ENCODE measurements around the gene CLCN6. TPM values are rescaled to one million over a fixed set of nuclear protein-coding genes. Genes with fewer than 3 reads are reported as not detected.

CLCN6 gene
- total and polyA plus RNA-seq, 2 of the 13 experiments (the other 11 are each of a cell fraction or from before 2014, with no cell fraction given) = 14.9 to 19.3 TPM

DNA sequence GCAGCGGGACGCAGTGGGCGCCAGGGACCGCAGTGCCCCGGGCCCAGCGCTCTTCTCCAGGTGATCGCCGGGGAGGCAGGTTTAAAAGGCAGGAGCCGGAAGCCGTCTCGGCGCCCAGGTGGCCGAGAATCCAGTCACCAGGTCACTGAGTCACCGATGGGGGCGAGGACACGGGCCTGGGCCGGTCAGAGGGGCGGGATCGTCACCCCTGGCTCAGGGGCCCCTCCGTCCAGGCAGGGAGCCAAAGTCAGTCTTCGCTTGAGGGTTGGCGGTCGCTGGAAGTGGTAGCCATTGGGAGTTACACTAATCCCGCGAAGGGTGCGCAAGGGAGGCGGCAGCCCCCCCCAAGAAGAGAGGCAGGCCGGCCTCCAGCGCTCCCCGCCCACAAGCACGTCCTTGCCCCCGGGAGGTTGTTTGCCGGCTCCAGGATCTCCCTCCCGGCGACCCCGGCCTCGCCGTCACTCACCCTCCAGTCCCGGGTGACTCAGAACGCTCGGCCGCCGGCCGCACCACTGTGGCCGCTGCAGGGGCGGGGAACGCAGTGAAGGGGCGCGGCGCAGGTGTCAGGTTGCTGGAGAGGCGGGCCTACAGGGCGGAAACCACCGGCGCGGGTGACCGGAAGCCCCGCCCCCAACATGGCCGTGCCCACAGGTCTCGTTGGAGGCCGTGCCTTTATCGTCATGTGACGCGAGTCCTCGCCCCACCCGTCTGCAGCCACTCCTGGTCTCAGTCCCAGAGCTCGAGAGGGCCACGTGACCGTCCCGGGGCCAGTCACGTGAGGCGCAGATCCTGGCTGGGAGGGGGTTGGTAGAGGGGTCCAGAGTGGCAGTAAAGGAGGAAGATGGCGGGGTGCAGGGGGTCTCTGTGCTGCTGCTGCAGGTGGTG, at the start of gene CLCN6, which contains the start of gene MTHFR (continued):
- TF ChIP-seq, protein P1, sequence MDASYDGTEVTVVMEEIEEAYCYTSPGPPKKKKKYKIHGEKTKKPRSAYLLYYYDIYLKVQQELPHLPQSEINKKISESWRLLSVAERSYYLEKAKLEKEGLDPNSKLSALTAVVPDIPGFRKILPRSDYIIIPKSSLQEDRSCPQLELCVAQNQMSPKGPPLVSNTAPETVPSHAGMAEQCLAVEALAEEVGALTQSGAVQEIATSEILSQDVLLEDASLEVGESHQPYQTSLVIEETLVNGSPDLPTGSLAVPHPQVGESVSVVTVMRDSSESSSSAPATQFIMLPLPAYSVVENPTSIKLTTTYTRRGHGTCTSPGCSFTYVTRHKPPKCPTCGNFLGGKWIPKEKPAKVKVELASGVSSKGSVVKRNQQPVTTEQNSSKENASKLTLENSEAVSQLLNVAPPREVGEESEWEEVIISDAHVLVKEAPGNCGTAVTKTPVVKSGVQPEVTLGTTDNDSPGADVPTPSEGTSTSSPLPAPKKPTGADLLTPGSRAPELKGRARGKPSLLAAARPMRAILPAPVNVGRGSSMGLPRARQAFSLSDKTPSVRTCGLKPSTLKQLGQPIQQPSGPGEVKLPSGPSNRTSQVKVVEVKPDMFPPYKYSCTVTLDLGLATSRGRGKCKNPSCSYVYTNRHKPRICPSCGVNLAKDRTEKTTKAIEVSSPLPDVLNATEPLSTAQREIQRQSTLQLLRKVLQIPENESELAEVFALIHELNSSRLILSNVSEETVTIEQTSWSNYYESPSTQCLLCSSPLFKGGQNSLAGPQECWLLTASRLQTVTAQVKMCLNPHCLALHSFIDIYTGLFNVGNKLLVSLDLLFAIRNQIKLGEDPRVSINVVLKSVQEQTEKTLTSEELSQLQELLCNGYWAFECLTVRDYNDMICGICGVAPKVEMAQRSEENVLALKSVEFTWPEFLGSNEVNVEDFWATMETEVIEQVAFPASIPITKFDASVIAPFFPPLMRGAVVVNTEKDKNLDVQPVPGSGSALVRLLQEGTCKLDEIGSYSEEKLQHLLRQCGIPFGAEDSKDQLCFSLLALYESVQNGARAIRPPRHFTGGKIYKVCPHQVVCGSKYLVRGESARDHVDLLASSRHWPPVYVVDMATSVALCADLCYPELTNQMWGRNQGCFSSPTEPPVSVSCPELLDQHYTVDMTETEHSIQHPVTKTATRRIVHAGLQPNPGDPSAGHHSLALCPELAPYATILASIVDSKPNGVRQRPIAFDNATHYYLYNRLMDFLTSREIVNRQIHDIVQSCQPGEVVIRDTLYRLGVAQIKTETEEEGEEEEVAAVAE (CRISPR knock-in tag; IDR thresholded peaks at IDR 0.05; ENCODE audit: borderline replicate concordance) = no peak; the same call in 1 of the 2 replicates
- TF ChIP-seq NCOR1 (IDR thresholded peaks at IDR 0.05; ENCODE audit: borderline replicate concordance, low read length) (peak; percentile 62; the same call in 1 of the 2 replicates), ZBTB46 (CRISPR knock-in tag; IDR thresholded peaks at IDR 0.05; ENCODE audit: borderline replicate concordance) (no peak), ZBTB8A (CRISPR knock-in tag; IDR thresholded peaks at IDR 0.05; ENCODE audit: borderline replicate concordance, low read depth) (no peak), PCBP2 (optimal IDR thresholded peaks at IDR 0.05; ENCODE audit: low read depth, low read length, poor library complexity, severe bottlenecking) (no peak), ZEB1 (IDR thresholded peaks at IDR 0.05; ENCODE audit: insufficient replicate concordance, low read depth) (peak; percentile 93), TRIM24 (CRISPR knock-in tag; IDR thresholded peaks at IDR 0.05) (no peak), ZNF235 (CRISPR knock-in tag; IDR thresholded peaks at IDR 0.05; ENCODE audit: borderline replicate concordance) (no peak; the same call in 1 of the 2 replicates), ZNF607 (CRISPR knock-in tag; IDR thresholded peaks at IDR 0.05; ENCODE audit: borderline replicate concordance) (peak; percentile 70), ZKSCAN5 (CRISPR knock-in tag; IDR thresholded peaks at IDR 0.05) (no peak), ZNF124 (CRISPR knock-in tag; IDR thresholded peaks at IDR 0.05) (no peak), PATZ1 (CRISPR knock-in tag; IDR thresholded peaks at IDR 0.05) (peak; percentile 92), ZNF530 (CRISPR knock-in tag; IDR thresholded peaks at IDR 0.05; ENCODE audit: low read depth) (no peak)
- TF ChIP-seq, protein P2, sequence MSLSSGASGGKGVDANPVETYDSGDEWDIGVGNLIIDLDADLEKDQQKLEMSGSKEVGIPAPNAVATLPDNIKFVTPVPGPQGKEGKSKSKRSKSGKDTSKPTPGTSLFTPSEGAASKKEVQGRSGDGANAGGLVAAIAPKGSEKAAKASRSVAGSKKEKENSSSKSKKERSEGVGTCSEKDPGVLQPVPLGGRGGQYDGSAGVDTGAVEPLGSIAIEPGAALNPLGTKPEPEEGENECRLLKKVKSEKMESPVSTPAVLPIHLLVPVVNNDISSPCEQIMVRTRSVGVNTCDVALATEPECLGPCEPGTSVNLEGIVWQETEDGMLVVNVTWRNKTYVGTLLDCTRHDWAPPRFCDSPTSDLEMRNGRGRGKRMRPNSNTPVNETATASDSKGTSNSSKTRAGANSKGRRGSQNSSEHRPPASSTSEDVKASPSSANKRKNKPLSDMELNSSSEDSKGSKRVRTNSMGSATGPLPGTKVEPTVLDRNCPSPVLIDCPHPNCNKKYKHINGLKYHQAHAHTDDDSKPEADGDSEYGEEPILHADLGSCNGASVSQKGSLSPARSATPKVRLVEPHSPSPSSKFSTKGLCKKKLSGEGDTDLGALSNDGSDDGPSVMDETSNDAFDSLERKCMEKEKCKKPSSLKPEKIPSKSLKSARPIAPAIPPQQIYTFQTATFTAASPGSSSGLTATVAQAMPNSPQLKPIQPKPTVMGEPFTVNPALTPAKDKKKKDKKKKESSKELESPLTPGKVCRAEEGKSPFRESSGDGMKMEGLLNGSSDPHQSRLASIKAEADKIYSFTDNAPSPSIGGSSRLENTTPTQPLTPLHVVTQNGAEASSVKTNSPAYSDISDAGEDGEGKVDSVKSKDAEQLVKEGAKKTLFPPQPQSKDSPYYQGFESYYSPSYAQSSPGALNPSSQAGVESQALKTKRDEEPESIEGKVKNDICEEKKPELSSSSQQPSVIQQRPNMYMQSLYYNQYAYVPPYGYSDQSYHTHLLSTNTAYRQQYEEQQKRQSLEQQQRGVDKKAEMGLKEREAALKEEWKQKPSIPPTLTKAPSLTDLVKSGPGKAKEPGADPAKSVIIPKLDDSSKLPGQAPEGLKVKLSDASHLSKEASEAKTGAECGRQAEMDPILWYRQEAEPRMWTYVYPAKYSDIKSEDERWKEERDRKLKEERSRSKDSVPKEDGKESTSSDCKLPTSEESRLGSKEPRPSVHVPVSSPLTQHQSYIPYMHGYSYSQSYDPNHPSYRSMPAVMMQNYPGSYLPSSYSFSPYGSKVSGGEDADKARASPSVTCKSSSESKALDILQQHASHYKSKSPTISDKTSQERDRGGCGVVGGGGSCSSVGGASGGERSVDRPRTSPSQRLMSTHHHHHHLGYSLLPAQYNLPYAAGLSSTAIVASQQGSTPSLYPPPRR (CRISPR knock-in tag; IDR thresholded peaks at IDR 0.05; ENCODE audit: borderline replicate concordance) = peak; percentile 16; the same call in 1 of the 2 replicates

Measured in HepG2 (cell line).